ENCODE measurements around the gene ARID1B. TPM values are rescaled to one million over a fixed set of nuclear protein-coding genes. Genes with fewer than 3 reads are reported as not detected.
A peak's percentile ranks its signal among the peaks of the same experiment; 100 is the strongest.

The ARID1B gene
- total RNA-seq, 1 donor from 2014 or later: 97.2 TPM

- TF ChIP-seq, protein P1, sequence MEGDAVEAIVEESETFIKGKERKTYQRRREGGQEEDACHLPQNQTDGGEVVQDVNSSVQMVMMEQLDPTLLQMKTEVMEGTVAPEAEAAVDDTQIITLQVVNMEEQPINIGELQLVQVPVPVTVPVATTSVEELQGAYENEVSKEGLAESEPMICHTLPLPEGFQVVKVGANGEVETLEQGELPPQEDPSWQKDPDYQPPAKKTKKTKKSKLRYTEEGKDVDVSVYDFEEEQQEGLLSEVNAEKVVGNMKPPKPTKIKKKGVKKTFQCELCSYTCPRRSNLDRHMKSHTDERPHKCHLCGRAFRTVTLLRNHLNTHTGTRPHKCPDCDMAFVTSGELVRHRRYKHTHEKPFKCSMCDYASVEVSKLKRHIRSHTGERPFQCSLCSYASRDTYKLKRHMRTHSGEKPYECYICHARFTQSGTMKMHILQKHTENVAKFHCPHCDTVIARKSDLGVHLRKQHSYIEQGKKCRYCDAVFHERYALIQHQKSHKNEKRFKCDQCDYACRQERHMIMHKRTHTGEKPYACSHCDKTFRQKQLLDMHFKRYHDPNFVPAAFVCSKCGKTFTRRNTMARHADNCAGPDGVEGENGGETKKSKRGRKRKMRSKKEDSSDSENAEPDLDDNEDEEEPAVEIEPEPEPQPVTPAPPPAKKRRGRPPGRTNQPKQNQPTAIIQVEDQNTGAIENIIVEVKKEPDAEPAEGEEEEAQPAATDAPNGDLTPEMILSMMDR (conservative IDR thresholded peaks at IDR 0.05): no peak
- no peaks in the 10 kb centered on the region for H3K36me3 Mint-ChIP-seq
- H3K4me1 Mint-ChIP-seq (ENCODE audit: unreplicated experiment): peaks cover 41% of the 10 kb centered on the region
- H3K4me3 Mint-ChIP-seq: peak overlapping the region; percentile 65
- H3K27me3 Mint-ChIP-seq: no peaks in the 10 kb centered on the region
- no peak for DNase-seq (ENCODE audit: extremely low spot score, unreplicated experiment)
- peak overlapping the region; percentile 75 for H3K27ac Mint-ChIP-seq
- no peaks in the 10 kb centered on the region for H3K9me3 Mint-ChIP-seq
Observed at GRCh38 chr6:156774863-156775405, 2.2 kb upstream of the ARID1B start.

DNA sequence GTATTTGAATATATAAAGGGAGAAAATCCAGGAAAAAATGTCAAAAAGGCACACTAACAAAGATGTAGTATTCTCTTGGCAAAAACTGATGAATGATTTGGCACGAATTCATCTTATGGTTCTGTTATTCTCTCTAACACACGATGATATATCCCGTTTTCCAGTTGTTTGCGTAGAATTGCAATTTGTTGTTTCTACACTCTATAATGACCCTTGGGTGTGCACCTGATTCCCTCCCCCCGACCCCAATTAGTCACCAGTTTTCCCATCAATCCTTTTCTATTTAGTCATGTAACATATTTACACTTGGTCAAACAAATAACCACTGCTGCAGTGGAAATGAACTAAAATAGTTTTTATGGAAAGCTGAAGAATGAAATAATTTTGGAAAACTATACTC, 1.5 kb upstream of the ARID1B start:
- H3K4me1 Mint-ChIP-seq (ENCODE audit: unreplicated experiment): peaks cover 41% of the 10 kb centered on the region
- peak overlapping the region; percentile 74 for H3K4me3 Mint-ChIP-seq
- H3K27me3 Mint-ChIP-seq: no peaks in the 10 kb centered on the region

DNA sequence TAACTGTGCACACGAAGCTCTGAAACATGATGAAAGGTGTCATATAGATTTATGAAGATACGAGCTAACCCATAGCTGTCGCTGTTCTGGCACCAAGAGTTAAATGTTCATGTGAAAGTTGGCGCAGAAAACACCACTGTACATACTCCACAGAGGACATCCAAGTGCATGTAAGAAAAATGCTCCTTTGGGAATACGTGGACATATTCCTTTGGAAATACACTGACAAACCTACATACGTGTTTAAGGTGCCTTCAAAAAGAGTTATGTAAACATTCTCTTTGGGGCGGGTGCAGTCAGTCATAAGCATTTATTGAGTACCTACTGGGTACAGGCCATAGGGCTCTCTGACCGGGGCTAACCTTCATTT, 723 bp upstream of the ARID1B start:
- DNase-seq (ENCODE audit: extremely low spot score, unreplicated experiment): no peak
- Mint-ChIP-seq H3K27ac (peak overlapping the region; percentile 96), H3K4me1 (ENCODE audit: unreplicated experiment) (peaks cover 45% of the 10 kb centered on the region), H3K4me3 (peak overlapping the region; percentile 90), H3K27me3 (no peaks in the 10 kb centered on the region), H3K9me3 (no peaks in the 10 kb centered on the region), H3K36me3 (no peaks in the 10 kb centered on the region)
- TF ChIP-seq, protein P1 (conservative IDR thresholded peaks at IDR 0.05): no peak

More for the DNA sequence above, 1.5 kb upstream of the ARID1B start:
- H3K27ac Mint-ChIP-seq: peak overlapping the region; percentile 66
- H3K9me3 Mint-ChIP-seq: no peaks in the 10 kb centered on the region
- no peaks in the 10 kb centered on the region for H3K36me3 Mint-ChIP-seq
- TF ChIP-seq, protein P1 (conservative IDR thresholded peaks at IDR 0.05): no peak
- no peak for DNase-seq (ENCODE audit: extremely low spot score, unreplicated experiment)

DNA sequence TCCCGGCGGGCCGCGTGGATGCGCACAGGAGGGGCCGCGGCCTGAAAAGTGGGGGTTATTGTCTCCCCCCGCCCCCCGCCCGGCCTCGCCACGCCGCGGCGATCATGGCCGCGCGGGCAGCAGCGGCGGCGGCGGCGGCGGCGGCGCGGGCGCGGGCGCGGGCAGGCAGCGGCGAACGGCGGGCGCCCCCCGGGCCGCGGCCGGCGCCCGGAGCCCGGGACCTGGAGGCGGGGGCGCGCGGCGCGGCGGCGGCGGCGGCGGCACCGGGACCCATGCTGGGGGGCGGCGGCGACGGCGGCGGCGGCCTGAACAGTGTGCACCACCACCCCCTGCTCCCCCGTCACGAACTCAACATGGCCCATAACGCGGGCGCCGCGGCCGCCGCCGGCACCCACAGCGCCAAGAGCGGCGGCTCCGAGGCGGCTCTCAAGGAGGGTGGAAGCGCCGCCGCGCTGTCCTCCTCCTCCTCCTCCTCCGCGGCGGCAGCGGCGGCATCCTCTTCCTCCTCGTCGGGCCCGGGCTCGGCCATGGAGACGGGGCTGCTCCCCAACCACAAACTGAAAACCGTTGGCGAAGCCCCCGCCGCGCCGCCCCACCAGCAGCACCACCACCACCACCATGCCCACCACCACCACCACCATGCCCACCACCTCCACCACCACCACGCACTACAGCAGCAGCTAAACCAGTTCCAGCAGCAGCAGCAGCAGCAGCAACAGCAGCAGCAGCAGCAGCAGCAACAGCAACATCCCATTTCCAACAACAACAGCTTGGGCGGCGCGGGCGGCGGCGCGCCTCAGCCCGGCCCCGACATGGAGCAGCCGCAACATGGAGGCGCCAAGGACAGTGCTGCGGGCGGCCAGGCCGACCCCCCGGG, 637 bp downstream of the ARID1B start:
- peaks cover 51% of the 10 kb centered on the region for H3K4me1 Mint-ChIP-seq (ENCODE audit: unreplicated experiment)
- H3K27me3 Mint-ChIP-seq: no peaks in the 10 kb centered on the region
- TF ChIP-seq, protein P1 (conservative IDR thresholded peaks at IDR 0.05): no peak
- peak overlapping the region; percentile 98 for H3K4me3 Mint-ChIP-seq
- peak overlapping the region; percentile 96 for H3K27ac Mint-ChIP-seq
- H3K36me3 Mint-ChIP-seq: no peaks in the 10 kb centered on the region
- DNase-seq (ENCODE audit: extremely low spot score, unreplicated experiment): peak; percentile 76
- H3K9me3 Mint-ChIP-seq: no peaks in the 10 kb centered on the region

DNA sequence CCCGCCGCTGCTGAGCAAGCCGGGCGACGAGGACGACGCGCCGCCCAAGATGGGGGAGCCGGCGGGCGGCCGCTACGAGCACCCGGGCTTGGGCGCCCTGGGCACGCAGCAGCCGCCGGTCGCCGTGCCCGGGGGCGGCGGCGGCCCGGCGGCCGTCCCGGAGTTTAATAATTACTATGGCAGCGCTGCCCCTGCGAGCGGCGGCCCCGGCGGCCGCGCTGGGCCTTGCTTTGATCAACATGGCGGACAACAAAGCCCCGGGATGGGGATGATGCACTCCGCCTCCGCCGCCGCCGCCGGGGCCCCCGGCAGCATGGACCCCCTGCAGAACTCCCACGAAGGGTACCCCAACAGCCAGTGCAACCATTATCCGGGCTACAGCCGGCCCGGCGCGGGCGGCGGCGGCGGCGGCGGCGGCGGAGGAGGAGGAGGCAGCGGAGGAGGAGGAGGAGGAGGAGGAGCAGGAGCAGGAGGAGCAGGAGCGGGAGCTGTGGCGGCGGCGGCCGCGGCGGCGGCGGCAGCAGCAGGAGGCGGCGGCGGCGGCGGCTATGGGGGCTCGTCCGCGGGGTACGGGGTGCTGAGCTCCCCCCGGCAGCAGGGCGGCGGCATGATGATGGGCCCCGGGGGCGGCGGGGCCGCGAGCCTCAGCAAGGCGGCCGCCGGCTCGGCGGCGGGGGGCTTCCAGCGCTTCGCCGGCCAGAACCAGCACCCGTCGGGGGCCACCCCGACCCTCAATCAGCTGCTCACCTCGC, 1.5 kb downstream of the ARID1B start:
- Mint-ChIP-seq H3K36me3 (peaks cover 1% of the 10 kb centered on the region), H3K9me3 (no peaks in the 10 kb centered on the region), H3K27me3 (no peaks in the 10 kb centered on the region), H3K27ac (peak overlapping the region; percentile 76), H3K4me3 (peak overlapping the region; percentile 86), H3K4me1 (ENCODE audit: unreplicated experiment) (peaks cover 50% of the 10 kb centered on the region)
- TF ChIP-seq, protein P1 (conservative IDR thresholded peaks at IDR 0.05): no peak
- peak; percentile 79 for DNase-seq (ENCODE audit: extremely low spot score, unreplicated experiment)
